Right renal cortex interstitium (tissue), 3 donors: ENCODE results near the gene BABAM1. TPM values are rescaled to one million over a fixed set of nuclear protein-coding genes. Genes with fewer than 3 reads are reported as not detected.

ENCODE experiments used
- DNase-seq, 3 donors: peaks; one replicate each; pipeline ENCODE4 v3.0.0-alpha.2; 2013; ENCODE audit warnings: low read depth in 3 of 3, low spot score in 2 of 3
- polyA plus RNA-seq, 3 donors: library from polyadenylated mRNA; unstranded; fragments of 120-200 nt; gene quantifications; one replicate each; pipeline ENCODE4 v1.2.1, GENCODE V29; 2013; ENCODE audit not compliant: insufficient read length in 3 of 3

BABAM1 gene
- polyA plus RNA-seq = 100 to 1,000 TPM in 1 of 3 donors, 10 to 100 TPM in 2; 94.8 to 113 (median 97.1) TPM

DNA sequence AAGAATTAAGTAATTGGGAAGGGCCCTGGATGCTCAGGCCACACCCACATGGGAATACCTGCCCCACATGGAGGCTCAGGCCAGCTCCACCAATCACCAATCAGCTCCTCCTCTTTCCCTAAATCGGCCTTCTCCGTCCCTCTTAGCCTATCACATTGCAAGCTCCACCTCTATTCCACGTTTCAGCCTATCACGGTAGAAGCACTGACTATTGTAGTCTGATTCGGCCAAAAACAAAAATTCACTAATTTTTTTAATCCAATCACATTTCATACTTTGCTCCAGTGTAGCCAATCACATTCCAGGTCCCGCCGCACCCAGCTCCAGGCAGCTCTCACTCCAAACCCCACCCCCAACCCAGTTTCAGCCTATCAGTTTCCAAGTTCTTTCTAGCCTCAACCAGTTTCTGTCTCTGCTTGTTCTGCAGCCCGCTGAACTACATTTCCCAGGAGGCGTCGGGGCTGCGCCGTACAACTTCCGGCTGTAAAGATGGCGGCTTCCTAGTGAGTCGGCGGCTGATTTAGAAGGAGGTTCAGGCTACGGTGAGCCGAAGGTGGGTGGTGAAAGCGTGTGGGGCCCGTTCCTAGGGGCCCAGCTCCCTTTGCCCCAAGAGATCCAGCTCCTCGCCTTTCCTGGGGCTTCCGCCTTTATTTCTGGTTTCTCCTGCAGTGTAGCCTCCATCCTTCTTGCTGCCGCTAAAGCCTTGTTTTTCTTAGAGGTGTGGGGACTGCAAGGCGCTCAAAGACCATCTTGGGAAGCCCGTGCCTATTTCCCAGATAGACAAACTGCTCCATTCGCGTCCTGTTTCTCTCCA, at the start of gene BABAM1:
Gene BABAM1 (plus strand): TSS at position 469 of the 814 bp plus-strand sequence. CDS start 1,364 bp downstream, outside the sequence.
- peak; percentile 96 to 97 (median 96) for DNase-seq

DNA sequence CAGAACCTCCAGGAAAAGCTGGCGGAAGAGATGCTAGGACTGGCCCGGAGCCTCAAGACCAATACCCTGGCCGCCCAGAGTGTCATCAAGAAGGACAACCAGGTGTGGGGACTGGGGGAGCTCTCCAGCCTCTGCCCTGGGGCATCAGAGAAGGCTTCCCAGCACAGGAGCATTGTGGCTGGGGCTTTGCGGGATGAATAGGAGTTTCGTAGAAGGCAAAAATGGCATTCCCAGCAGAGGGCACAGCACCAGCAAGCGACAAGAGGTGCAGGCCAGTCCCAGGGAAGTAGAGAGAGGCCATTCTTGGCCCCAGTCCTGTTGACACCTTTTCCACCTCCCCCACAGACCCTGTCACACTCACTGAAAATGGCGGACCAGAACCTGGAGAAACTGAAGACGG, 48.0 kb upstream of the BABAM1 start:
- DNase-seq = no peak

DNA sequence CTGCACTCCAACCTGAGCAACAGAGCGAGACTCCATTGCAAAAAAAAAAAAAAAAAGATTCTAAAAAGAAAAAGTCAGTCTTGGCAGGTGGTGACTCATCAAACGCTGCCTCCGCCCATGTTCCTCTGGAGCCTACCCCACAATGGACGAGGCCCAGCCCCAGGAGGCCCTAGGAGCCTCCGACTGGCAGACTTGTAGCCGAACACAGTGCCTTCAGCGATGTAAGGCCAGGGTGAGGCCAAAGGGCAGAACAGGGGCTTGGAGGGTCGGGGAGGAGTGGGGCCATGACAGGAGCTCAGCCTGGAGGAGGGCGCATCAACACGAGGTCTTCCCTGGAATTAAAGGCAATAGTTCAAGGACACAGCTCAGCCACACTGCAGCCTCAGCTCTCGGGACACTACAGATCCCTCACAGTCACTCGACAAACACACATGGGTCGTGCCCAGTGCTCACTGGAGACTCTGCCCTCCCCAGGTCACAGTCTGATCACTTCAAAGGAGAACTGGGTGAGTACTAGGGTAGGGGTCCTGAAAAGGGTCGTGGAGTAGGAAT, 47.0 kb upstream of the BABAM1 start:
- DNase-seq = no peak

DNA sequence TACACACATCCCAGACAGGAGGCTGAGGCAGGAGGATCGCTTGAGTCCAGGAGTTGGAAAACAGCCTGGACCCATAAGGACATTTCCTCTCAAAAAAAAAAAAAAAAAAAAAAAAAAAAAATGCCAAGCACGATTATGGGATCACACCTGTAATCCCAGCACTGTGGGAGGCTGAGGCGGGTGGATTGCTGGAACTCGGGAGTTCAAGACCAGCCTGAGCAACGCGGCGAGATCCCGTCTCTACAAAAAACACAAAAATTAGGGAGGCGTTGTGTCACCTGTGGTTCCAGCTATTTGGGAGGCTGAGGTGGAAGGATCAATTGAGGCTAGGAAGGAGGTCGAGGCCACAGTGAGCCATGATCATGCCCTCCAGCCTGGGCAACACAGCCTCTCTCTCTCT, 42.2 kb upstream of the BABAM1 start:
- DNase-seq = no peak

DNA sequence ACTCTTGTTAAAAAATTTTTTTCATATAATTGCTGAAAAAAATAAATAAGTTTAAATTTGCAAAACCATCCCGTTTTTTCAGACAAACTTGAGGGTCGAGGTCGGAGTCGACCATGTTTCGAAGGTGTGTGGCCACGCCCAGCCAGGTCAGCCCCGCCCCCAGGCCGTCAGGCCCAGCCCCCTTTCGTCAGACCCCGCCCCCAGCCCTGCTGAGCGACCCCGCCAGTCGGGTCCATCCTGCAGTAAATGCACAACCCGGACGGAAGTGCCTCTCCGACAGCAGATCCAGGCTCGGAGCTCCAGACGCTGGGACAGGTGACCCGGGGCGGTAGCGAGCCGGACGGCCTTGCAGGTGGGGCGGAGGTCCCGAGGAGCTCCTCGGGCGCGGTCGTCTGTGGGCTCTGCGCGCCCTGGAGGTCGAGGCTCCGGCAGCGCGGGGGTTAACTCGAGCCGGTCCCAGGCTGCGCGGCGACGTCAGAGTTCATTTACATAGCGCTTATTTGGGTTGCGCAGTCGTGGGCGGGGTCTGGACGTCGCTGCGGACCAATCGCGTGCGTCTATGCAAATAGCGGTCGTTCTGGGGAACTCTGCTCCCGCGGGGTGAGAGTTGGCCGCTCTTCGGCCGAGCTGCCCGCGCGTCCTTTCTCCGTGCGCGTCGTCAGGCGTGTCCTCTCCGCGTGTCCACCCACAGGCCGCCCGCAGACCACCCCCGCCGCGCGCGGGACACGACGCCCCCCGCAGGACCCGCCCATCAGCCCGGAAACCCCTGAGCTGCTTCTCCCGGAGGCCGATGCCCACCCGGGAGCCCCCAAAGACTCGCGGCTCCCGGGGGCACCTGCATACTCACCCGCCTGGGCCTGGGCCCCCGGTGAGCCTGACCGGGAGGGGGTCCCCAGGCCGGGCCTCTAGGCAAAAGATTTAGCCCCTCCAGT, 41.0 kb upstream of the BABAM1 start, which contains the start of gene OCEL1:
Gene OCEL1 (plus strand): TSS at position 225 of the 932 bp plus-strand sequence. CDS start 22 bp downstream, at position 247.
- peak; percentile 91 to 97 (median 95) for DNase-seq

DNA sequence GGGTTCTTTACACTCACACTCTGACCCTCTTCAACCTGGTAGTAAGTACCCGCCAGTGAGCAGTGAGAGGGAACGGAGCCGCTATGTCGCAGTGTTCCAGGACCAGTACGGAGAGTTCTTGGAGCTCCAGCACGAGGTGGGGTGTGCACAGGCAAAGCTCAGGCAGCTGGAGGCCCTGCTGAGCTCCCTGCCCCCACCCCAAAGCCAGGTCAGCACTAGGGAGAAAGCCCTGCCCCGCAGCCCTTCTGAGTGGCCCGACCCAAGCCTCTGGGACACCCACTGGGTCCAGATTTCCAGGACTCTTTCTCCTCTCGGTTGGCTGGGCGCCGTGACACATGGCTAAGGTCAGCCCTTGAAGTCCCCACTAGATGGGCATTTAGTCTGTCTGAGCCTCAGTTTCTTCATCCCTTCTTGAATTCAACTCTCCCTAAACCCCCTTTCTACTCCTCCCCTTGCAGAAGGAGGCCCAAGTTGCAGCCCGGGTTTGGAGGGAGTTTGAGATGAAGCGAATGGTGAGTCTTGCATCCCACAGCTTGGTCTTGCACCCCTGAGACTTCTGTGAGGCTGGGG, 39.4 kb upstream of the BABAM1 start:
- no peak for DNase-seq

DNA sequence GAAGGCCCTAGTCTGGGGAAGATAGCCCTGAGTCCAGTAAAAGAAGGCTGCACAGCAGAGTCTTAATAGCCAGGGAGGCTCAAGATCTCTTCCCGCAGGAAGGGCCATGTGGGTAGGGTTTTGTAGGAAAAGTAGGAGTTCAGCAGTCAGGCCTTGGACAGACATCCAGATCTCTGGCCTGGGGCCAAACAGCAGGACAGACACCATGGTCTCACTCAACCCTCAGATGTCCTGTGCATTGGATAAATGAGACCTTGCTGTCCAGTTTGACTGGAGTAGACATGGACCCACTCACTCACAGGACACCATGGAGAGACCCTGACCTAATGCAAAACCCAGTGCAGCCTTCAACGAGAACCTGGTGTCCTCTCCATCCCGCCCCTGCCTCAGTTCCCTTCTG, 37.4 kb upstream of the BABAM1 start:
- DNase-seq = no peak

DNA sequence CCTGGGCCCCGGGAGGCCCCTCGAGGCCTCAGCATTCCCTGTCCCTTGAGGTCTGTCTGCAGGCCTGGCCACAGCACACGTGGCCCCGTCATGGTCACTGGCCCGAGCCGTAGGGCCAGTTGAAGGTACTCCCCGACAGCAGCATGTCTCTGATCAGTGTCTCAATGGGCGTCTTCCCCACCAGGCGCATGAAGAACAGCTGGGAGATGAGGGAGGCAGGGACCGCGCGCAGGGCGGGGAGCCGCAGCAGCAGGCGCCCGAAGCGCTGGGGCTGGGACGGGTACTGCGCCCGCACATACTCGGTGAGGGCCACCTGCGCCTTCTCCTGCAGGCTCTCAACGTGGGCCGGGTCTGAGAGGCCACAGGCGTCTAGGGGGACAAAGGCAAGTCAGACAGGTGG, 35.0 kb upstream of the BABAM1 start:
- no peak for DNase-seq

DNA sequence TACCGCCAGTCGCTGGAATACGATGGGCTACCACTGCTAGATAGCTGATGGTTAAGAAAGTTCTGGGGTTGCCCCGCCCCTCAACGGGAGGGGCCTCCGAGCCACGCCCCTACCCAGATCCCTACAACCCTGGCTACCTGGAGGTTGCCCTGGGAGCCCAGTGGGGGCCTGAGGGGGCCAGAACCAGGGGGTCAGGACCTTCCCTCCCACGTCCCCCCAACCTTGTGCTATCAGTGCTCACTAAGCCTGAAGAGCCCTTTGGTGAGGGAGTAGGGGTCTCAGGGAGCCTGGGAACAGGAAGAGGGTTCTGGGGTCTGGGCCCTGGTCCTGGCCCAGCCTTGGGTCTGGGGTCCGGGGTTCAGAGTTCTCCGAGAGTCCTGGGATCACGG, 32.3 kb upstream of the BABAM1 start:
- no peak for DNase-seq

DNA sequence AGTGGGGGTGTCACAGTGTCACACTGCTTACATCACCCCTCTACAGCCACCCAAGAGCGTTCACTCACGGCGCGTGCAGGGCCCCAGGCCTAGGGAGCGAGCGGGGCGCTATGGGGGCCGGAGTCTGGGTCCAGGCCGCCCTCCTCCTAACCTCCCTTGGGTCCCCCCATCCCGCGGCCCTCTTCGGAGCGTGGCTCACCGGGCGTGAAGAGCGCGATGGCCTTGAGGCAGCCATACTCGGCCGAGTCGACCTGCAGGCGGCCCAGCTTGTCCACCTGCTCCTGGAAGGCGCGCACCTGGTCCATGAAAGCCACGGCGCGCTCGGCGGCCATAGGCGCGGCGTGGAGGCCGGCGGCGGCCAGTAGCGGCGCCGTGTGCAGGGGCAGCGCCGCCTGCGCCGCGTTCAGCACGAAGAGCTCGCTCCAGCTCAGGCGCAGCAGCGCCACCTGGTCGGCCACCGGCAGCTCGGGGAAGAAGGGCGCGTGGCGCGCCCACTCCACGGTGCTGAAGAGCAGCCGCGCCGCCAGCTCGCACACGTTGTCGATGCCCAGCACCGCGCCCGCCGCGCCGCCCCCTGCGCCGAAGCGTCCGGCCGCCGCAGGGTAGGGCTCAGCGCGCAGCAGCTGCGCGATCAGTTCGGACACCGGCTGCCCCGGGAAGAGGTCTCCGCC, 31.8 kb upstream of the BABAM1 start:
- no peak for DNase-seq

DNA sequence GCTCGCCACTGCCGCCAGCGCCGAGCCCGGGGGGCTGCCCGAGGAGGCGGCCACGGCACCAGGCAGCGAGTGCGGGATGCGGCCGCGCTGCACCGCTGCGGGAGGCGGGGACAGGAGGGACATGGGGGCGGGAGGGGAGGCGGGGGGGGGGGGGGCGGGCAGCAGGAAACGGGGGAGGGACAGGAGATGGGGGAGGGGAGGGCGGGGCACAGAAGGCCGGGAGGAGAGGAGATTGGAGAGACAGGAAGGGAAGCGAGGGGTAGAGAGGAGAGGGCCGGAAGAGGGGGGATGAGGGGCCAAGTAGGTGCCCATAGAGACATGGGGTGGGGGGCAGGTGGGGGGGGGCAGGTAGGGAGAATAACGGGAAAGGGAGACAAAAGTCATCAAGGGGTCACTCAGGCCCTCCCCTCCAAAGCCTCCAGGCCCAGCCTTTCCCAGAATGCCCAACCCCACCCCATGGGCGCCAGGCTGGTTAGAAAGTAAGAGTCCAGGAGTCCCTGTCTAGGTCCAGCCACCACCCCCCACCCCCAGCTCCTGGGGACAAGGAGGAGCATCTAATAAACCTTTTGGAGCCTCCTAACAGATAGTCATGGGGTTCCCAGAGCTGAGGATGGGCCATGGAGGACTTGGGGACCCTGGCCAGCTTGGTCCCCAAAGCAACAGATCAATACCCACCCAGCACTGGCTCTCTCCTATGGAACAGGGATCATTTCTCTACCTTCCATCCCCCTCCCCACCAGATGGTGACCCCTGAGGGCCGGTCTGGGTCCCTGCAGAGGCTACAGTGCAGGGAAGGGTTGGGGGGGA, 31.1 kb upstream of the BABAM1 start:
- no peak for DNase-seq

DNA sequence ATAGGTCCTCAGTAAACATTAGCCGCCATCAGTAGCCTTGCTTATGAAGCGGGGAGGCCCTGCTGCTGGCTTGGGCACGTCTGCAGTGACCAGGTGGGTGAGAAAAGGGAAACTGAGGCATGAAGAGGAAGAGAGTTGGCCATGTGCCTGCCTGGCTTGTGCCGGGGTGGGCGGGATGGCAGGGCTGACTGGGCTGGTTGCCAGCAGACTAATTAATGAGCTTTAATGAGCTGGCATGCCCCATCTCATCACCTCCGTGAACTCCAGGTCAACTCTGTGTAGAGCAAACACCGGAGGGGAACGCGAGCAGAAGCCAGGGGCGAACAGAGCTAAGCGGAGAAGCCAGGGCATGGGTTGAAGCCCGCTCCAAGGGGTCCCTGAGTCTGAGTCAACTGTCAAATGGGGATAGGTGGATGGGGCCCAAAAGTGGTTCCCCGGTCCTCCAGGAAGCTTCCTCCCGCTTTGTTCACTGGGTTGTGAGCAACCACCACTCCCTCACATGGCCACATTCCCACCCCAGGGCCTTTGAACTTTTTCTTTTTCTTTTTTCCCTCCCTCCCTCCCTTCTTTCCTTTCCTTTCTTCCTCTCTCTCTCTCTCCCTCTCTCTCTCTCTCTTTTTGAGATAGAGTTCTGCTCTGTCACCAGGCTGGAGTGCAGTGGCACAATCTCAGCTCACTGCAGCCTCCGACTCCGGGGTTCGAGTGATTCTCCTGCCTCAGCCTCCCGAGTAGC, 30.3 kb upstream of the BABAM1 start:
- no peak for DNase-seq

DNA sequence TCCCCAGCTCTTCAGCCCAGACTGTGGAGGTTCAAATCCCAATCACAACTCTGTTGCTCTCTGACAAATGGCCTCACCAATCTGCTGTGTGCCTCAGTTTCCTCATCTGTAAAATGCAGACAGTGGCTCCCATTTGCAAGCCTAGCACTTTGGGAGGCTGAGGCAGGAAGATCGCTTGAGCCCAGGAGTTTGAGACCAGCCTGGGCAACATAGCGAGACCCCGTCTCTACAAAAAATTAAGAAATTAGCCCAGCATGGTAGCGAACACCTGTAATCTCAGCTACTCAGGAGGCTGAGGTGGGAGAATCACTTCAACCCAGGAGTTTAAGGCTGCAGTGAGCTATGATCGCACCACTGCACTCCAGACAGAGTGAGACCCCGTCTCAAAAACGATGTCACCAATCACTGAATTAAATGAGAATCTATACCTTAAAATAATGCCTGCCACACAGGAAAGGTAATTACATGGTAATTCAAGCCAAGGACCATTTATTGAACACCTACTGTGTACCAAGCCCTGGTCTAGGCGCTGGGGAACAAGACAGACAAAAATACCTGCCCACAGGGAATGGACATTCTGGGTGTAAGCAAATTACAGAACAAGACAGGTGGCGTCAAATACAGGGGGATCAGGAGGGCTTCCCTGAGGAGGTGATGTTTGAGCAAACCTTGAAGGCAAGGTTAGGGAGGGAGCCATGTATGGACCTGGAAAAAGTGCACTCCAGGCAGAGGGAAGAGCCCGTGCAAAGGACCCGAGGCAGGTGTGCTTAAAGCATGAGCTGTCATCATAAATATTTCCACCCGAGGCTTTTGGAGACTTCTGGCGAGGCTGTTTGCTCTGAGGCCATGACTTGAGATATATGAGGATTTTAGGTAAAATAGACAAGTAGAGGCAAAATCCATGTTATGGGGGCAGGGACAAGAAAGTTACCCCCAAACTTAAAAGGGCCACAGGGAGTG, 29.2 kb upstream of the BABAM1 start:
- DNase-seq = no peak

DNA sequence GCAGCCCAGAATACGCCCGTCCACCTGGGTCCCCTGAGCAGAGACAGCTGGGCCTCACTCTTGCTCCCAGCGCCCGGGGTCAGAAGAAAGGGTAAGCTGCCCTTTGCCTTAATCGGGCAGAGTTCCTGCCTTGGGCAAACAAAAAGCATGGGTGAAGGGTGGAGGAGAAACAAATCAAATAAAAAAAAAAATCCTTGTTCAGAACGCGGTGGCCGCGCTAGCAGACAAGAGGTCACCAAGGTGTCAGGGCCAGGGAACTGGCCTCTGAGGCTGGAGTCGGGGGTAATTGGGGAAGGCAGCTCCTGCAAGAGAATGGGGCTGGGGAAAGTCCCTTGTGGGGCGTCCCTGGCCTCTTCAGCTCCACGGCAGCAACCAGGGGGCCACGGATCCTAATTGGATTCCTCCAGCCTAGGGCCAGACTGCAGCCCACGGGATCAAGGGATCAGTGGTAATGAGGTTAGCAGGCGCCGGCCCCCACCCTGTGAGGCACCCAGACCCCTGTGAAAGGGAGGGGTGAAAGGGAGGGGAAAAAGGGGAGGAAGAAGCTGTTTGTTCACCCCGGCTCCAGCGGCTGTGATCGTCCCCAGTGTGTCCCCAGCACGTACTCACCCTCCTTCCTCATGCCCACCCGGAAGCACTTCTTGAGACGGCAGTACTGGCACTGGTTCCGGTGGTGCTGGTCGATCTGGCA, 27.0 kb upstream of the BABAM1 start:
- no peak for DNase-seq

DNA sequence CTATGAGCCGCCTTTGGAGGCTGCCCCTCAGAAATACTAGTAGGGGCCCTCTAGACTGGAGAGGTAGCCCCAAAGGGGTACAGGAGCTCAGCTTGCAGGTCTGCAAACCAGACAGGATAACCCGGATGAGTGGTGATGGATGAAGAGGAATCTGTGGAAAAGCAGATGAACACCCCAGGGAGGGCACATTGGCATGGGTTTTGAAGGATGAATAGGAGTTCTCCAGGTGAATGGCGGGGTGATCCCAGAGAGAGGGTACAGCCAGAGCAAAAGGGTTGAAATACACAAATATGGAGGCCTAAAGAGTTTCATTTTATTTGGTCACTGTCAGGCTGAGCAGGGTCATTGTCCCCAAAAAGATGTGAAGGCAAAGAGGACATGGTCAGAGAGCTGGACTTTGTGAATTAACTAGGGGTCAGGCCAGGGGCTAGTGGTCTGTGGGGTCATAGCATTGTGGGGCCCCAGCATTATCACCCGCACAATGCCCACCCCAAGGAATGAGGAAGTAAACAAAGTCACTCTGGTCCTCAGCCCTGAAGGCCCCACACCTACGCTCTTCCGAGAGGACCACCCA, 26.3 kb upstream of the BABAM1 start:
- DNase-seq = no peak

DNA sequence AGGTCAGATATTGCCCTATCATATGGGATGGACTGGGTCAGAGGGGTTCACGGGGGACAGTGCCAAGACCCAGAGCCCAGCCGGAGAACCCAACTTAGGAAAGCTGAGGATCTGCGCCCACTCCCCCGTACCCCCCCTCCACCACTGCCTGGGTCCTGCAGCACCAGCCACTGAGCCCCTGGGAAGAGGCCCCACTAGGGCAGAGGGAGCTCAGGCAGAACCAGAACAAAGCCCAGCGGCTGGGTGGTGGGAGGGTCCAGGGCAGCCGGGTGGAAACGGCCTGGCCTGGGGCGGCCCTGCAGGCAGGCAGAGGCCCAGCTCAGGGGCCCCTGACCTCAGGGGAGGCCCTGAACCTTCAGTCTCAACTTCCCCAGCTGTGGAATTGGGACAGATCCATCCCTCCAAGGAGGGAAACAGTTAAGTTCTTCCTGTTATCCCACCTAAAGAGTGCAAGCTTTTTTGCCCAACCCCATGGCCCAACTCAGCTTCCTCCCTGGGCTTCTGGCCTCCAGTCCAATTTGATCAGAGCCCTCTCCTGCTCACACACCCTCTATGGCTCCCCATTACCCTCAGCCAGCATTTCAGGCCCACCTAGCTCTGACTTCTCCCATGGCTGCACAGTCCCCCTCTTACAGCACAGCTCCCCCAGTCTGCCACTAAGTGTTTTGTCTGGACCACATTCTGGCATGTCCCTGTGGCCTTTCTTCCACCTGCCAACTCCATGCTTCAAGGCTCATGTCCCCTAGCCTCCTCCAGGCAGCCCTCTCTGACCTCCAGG, 24.6 kb upstream of the BABAM1 start:
- DNase-seq = no peak
